GM19452 (cell line): ENCODE measurements around the gene IFI35.
A peak's percentile ranks its signal among the peaks of the same experiment; 100 is the strongest.
"Not testable (repeated sequence)": the region's sequence is repeated elsewhere in the genome, so short reads cannot be mapped to it uniquely, and the experiment has no call there.

Experiments
- ATAC-seq: cut with Tn5 transposase; IDR thresholded peaks from one replicate; pipeline ENCODE4 v1.9.1; 2021; ENCODE audit not compliant: unreplicated experiment

IFI35 gene

GRCh38 chr17:43006639-43007551 lies at the start of gene IFI35:
IFI35 (plus strand) TSS chr17:43006784; CDS start chr17:43006948, 164 bp downstream.
- ATAC-seq, result peak; percentile 93

GRCh38 chr17:42964161-42964932 lies 42.2 kb upstream of the IFI35 start, which contains the start of gene AARSD1:
AARSD1 (minus strand) TSS chr17:42964454; CDS start chr17:42964440, 14 bp downstream.
- peak; percentile 70 for ATAC-seq

GRCh38 chr17:42967925-42968324 lies 38.7 kb upstream of the IFI35 start:
- no peak for ATAC-seq

GRCh38 chr17:42969001-42969581 lies 37.5 kb upstream of the IFI35 start:
- no peak for ATAC-seq

GRCh38 chr17:42971589-42971988 lies 35.0 kb upstream of the IFI35 start:
- no peak for ATAC-seq

- not testable (repeated sequence) for ATAC-seq
Measured at GRCh38 chr17:42973323-42973722, 33.3 kb upstream of the IFI35 start.

GRCh38 chr17:42975265-42975664 lies 31.3 kb upstream of the IFI35 start:
- no peak for ATAC-seq

GRCh38 chr17:42975701-42976100 lies 30.9 kb upstream of the IFI35 start:
- not testable (repeated sequence) for ATAC-seq

GRCh38 chr17:42979511-42980273 lies 26.9 kb upstream of the IFI35 start, which contains the start of gene PTGES3L:
PTGES3L (minus strand) TSS chr17:42980080; CDS start chr17:42980053, 27 bp downstream.
- ATAC-seq, result peak; percentile 11

- peak; percentile 73 for ATAC-seq
Measured at GRCh38 chr17:42980274-42980765, 26.3 kb upstream of the IFI35 start, which contains the start of gene RUNDC1. RUNDC1 (plus strand) TSS chr17:42980565; CDS start chr17:42980577, 12 bp downstream.

GRCh38 chr17:42980766-42981397 lies 25.7 kb upstream of the IFI35 start:
- peak; percentile 53 for ATAC-seq

GRCh38 chr17:42982266-42982665 lies 24.3 kb upstream of the IFI35 start:
- ATAC-seq, result no peak

- ATAC-seq, result no peak
Measured at GRCh38 chr17:42985225-42985624, 21.4 kb upstream of the IFI35 start.

GRCh38 chr17:42989141-42989540 lies 17.4 kb upstream of the IFI35 start:
- ATAC-seq, result no peak

- no peak for ATAC-seq
Measured at GRCh38 chr17:42989726-42990652, 16.6 kb upstream of the IFI35 start.

GRCh38 chr17:42991471-42991870 lies 15.1 kb upstream of the IFI35 start:
- no peak for ATAC-seq

GRCh38 chr17:42992872-42993271 lies 13.7 kb upstream of the IFI35 start:
- ATAC-seq, result no peak

GRCh38 chr17:42993913-42994312 lies 12.7 kb upstream of the IFI35 start:
- not testable (repeated sequence) for ATAC-seq
